ENCODE data around the gene CNBD2. TPM values are rescaled to one million over a fixed set of nuclear protein-coding genes. Genes with fewer than 3 reads are reported as not detected.
A peak's percentile ranks its signal among the peaks of the same experiment; 100 is the strongest.
"Not testable (repeated sequence)": the region's sequence is repeated elsewhere in the genome, so short reads cannot be mapped to it uniquely, and the experiment has no call there.

Gene CNBD2
- total RNA-seq, 3 donors from 2014 or later = 3.7 to 6.2 (median 4.4) TPM

DNA sequence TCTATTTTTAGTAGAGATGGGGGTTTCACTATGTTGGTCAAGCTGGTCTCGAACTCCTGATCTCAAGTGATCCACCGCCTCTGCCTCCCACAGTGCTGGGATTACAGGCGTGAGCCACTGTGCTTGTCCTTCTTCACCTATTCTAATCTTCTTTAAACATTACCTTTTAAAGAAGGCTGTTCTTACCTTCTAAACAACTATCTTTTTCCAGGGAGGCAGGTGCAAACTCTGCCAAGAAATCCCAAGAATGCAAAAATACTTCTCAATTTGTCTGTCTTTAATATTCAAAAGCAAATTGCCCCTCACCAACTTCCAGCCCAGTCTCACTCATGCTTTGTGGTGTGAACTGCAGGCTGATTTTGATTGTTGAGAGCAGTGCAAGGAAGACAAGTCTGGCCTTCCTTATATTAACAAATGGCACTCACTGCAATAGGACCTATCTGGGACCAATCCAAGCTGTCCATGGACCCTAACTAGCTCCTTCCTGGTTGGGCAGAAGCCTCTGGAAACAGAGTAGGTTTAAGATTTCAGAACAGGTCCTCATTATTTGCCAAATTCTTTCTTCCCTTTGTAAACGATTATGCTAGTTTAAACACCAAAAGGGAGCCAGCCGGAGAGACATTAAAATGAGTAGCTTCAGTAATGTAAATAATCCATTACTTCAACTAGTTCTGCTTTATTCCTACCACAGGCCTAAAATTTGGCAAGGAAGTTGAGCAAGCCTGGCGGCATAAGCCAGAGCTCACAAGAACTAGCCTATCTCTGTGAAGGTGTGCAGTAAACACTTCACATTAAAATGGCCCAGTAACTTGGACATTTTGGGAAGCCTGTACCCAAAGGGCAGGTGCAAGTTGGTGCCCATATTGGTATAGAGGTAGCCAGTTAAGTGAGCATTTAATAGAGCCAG lies 15.7 kb upstream of the CNBD2 start:
- no peak for DNase-seq
- Histone ChIP-seq H3K4me3 (peak overlapping the region; percentile 91), H3K36me3 (ENCODE audit: low read depth) (no peaks in the 10 kb centered on the region), H3K4me1 (ENCODE audit: low read depth) (peaks cover 19% of the 10 kb centered on the region), H3K9me3 (no peaks in the 10 kb centered on the region)
- TF ChIP-seq CTCF (IDR thresholded peaks at IDR 0.05) = no peak
- intact Hi-C loops (cut with DNase I, micrococcal nuclease) = no loop called here
- ATAC-seq = no peak

DNA sequence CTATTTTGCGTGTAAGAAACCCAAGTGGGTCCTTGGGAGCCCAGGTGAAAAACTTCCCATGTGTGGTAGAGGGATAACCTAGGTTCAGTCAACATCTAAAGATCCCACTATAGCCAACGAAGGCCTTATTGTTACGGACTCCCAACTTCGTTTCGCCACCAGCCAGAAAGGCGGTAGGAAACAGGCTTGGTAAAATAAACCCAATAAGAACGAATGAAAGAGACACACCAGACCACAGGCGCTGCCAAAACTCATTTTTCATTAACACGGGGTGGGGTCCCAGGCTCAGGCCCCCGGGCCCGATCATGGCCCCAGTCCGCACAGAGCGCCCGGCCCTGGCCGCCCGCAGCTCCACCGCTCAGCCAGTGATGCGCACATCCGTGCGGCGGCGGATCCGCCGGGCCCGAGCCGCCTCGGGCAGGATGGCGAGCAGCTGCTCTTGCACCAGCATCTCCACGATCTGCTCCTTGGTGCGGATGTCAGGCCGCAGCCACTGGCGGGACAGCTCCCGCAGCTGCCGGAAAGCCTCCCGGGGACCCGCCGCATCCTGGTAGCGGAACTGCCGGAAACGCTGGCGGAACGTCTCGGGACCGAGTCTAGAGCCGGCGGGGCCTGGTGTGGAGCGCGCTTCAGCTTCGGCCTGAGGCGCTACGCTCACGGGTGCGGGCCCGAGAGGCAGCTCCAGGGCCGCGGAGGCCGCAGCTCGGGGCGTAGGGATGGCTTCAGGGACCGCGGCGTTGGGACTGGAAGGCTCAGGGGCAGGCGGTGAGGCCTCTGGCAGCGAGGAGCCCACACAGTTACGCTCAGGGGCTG lies 14.8 kb upstream of the CNBD2 start:
- intact Hi-C loops (cut with DNase I, micrococcal nuclease) = no loop called here
- no peaks in the 10 kb centered on the region for H3K9me3 ChIP-seq
- DNase-seq (peak; percentile 49 to 84 (median 78)), ATAC-seq (peak; percentile 51)
- peak overlapping the region; percentile 91 for H3K4me3 ChIP-seq
- TF ChIP-seq CTCF (IDR thresholded peaks at IDR 0.05) = no peak
- H3K4me1 ChIP-seq (ENCODE audit: low read depth) = peaks cover 19% of the 10 kb centered on the region
- no peaks in the 10 kb centered on the region for H3K36me3 ChIP-seq (ENCODE audit: low read depth)

DNA sequence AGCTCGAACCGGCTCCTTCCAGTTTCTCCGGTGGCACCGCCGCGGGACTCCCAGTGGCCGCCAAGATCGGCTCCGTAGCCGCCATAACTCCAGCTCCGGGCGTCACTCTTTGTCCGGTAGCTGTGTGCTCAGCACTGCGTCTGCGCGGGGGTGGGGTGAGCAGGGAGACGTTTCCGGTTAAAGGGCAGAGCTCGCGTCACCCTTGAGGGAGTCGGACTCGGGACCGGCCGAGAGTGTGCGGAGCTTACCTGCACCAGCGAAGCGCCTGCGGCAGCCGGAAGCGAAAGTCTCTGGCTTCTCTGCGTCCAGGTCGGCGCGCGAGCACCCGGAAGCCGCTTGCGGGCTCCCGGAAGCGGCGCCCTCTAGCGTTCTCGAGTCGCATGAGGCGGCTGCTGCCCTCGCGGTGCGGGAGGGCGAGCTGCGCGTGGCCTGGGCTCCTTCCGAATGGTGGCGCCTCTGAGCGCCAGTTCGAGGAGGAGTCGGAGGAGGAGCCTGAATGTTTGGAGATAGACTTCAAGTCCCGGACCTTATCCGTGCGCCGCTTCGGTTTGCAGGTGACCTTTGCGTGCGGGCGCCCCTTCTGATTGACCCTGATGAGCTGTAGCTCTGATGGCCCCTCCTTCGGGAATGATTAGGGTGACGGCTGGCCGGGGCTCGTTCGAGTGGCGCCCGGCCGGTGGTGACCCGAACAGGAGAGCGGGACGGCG lies 14.0 kb upstream of the CNBD2 start, which contains the start of gene SCAND1:
SCAND1 (minus strand) TSS at position 303 of the 707 bp plus-strand sequence; CDS start at position 85, 218 bp downstream.
- peak within 1 kb of the TSS; percentile 91 for H3K4me3 ChIP-seq
- no peaks in the 10 kb centered on the region for H3K9me3 ChIP-seq
- peak; percentile 93 for ATAC-seq
- intact Hi-C loops (cut with DNase I, micrococcal nuclease) = no loop called here
- peak; percentile 99 for TF ChIP-seq CTCF (IDR thresholded peaks at IDR 0.05)
- H3K4me1 ChIP-seq (ENCODE audit: low read depth) = peaks cover 19% of the 10 kb centered on the region
- peak; percentile 96 to 99 (median 98) for DNase-seq
- H3K36me3 ChIP-seq (ENCODE audit: low read depth) = no peaks in the 10 kb centered on the region

DNA sequence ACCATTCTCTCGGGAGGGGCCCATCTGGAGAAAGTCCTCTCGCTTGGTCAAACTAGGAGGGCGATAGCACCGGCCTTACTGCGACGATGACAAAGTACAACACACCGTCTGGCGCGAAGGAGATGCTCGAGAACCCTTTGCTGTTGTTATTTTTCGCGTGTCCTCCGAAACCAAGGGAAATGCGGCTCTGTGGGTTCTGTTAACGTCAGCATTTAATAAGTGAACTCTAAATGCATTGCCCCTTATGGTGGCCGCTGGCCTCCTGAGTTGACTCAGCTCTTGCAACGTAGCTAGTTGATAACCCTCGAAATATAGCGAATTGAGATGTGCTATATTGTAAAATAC lies 13.5 kb upstream of the CNBD2 start:
- no peaks in the 10 kb centered on the region for H3K9me3 ChIP-seq
- ATAC-seq = peak; percentile 16
- no peaks in the 10 kb centered on the region for H3K36me3 ChIP-seq (ENCODE audit: low read depth)
- DNase-seq = no peak
- peaks cover 19% of the 10 kb centered on the region for H3K4me1 ChIP-seq (ENCODE audit: low read depth)
- TF ChIP-seq CTCF (IDR thresholded peaks at IDR 0.05) = no peak
- H3K4me3 ChIP-seq = peak overlapping the region; percentile 91
- intact Hi-C loops (cut with DNase I, micrococcal nuclease) = no loop called here

DNA sequence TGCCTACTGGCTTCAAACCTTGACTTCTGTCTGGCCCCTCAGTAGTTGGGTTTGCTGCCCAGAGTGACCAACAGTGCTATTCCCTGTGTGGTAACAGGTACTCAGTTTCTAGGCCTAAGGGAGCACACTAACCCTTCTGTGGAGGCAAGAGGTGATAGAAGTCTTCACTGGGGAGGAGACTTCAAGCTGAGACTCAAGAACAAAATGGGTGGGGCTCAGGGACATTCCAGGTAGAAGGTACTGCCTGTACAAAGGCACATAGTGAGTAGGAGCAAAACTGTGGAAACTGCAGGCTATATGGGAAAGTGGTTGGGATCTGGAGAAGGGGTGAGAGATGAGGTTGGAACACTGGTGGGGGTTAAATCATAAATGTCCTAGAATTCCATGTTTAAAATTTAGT lies 11.8 kb upstream of the CNBD2 start:
- Histone ChIP-seq H3K4me3 (no peak overlapping the region), H3K9me3 (no peaks in the 10 kb centered on the region), H3K4me1 (ENCODE audit: low read depth) (peaks cover 19% of the 10 kb centered on the region), H3K36me3 (ENCODE audit: low read depth) (no peaks in the 10 kb centered on the region)
- DNase-seq (peak in 1 of 3 donors; percentile 30), ATAC-seq (no peak)
- no peak for TF ChIP-seq CTCF (IDR thresholded peaks at IDR 0.05)
- intact Hi-C loops (cut with DNase I, micrococcal nuclease) = no loop called here

- H3K4me1 ChIP-seq (ENCODE audit: low read depth); H3K36me3 ChIP-seq (ENCODE audit: low read depth); DNase-seq; H3K4me3 ChIP-seq; H3K9me3 ChIP-seq; intact Hi-C loops (cut with DNase I, micrococcal nuclease); ATAC-seq: not testable (repeated sequence)
Measured at GRCh38 chr20:35959291-35959690, 9.1 kb upstream of the CNBD2 start.

Data from mucosa of descending colon (tissue), 3 donors.